ENCODE results near the gene EGFR.

DNA sequence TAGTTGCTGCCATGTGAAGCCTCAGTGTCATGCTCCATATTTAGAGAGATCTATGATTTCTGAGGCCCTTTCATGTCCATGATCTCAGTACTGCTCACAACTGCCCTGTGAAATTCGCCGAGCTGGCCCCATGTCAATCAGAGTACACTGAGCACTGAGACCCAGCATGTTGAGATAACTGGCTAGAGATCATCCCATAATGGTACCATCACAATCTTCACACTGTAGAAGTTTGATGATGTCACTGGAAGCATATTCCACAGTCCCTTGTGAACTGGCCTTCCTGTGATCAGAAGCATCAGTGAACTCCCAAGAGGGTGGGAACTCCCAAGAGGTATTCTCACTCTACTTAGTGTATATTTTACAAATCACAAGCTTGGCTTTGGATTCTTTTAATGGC, 116.0 kb downstream of the EGFR start:
- TF ChIP-seq CTCF (IDR thresholded peaks at IDR 0.05; ENCODE audit: extremely low read depth in 1 of 2, insufficient read depth in 1 of 2, low read depth in 1 of 2, low read length in 2 of 2) (no peak), EZH2 (IDR thresholded peaks at IDR 0.05; ENCODE audit: borderline replicate concordance, low read depth, low read length, severe bottlenecking) (no peak), POLR2AphosphoS5 (IDR thresholded peaks at IDR 0.05; ENCODE audit: insufficient read depth, low read depth, low read length) (no peak), POLR2A (IDR thresholded peaks at IDR 0.05; ENCODE audit: low read depth, low read length) (no peak), MYC (IDR thresholded peaks at IDR 0.05; ENCODE audit: low read depth, low read length) (no peak), JUN (IDR thresholded peaks at IDR 0.05; ENCODE audit: borderline replicate concordance, insufficient read depth, insufficient read length, low read depth) (no peak)

All from endothelial cell of umbilical vein (primary cell).